NCI-H187 (cell line): ENCODE measurements around the gene RFFL.

Experiments
- DNase-seq, 2 experiments: peaks; one replicate each; lab custom pipeline; 2025; lab: John Stamatoyannopoulos, UW

RFFL gene

DNA sequence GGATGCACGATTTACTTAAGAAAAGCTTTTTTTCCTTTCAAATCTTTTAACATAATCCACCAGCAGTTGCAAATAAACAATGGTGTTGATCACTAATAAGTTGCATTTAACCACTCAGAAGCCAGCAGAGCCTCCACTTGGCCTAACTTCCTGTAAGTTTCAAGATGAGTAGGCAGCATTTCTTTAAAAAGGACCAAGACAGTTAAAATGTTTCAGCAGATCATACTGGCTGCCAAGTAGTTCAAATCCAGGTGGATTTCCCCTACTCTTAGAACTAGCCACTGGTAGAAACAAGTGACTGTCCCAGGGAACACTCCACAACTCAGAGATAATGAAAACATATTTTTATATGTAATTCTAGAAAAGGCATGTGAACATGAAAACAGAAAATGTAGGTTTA, 17.0 kb upstream of the RFFL start:
- no peak for DNase-seq

DNA sequence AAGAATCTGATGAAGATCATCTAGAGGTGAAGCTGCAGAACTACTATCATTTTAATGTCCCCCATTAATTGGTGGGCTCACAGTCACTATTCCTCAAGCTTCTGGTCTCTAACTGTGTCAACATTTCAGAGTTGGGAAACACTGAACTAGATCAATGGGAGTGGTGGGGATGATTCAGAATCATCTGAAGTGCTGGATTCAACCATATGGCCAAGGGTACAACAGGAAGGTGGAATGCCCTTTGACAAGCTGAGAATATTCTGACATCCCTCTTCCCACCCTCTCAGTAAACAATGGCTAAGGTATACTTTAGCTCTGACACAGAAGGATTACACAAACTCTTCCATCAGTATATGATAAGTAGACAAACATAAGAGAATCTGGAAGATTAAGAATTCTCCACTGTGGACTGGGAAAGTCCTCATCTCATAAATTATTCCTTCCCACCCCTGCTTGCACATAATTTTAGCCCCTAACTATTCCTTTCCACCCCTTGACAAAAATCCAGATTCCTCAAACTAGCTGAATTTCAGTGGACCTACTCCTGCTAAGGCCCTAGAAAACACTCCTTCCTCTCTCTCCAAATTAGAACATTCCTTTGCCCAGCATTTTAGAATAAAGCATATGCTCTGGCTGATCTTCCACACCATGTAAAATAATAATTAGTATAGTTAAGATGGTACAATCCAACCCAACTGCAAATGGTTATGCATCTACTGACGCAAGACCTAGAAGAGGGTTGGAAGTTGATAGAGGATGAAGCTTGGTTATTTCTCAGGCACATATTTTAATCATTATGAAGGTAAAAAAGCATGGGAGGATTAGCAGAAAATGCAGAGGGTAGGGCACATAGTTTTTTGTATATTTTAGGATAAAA, 16.3 kb upstream of the RFFL start:
- DNase-seq, result no peak

DNA sequence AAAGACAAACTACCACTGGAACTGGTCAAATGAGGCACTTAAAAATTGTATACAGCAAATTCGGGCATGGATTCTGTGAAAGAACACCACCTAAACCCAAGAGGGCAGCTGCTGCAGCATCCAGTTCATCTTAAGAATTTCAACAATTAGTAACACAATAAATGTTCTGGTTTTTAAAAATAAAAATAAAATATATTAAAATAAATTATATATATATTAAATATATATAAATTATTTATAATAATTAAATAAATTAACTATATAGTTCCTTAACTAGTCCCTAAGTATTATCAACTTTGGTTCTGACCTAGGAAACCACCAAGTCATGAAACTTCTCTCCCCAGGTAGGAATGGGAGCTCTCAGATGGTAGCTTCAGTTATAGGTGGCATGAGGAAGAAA, 13.4 kb upstream of the RFFL start:
- DNase-seq, result no peak

DNA sequence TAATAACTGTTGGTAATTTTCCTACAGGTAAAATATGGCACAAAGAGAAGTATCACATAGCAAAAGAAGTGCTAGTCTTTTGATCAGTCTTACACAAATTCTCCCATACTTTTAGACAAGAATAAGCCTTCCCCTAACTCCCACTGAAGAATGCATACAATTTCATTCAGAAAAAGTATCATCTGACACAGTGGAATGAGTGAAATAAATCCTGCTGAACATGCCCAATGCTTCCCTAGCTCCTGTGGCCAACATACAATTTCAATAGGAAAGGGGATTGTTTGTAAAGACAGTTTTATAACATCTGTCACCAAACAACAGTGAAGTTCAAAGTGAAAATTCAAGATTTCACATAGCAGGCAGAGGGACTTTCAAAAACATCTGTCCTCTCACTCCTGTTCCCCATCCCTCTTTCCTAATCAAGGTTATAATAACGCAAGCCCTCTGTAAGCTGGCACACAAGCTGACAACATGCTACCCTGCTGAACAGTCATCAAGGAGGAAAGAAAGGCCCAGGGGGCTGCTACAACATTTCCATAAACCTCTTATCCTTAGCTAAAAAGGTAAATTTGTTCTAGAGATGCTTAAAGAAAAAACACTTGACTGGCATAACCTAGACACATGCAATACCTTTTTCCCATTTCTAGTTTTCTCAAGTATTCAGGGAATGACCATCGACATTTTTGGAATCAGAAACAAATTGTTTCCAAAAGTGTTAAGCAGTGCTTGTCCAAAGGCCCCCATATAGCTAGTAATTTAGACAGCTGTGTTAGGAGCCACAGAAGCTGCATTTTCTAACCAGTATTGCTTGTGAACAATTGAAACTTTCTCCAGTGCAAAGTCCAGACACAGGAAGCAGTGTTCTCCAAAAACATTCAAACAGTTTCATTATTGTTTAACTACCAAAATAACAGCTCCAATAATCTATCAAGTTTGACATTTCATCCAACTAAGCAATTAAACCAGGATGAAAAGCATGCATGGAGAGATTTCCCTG, 11.5 kb upstream of the RFFL start:
- DNase-seq, result no peak

DNA sequence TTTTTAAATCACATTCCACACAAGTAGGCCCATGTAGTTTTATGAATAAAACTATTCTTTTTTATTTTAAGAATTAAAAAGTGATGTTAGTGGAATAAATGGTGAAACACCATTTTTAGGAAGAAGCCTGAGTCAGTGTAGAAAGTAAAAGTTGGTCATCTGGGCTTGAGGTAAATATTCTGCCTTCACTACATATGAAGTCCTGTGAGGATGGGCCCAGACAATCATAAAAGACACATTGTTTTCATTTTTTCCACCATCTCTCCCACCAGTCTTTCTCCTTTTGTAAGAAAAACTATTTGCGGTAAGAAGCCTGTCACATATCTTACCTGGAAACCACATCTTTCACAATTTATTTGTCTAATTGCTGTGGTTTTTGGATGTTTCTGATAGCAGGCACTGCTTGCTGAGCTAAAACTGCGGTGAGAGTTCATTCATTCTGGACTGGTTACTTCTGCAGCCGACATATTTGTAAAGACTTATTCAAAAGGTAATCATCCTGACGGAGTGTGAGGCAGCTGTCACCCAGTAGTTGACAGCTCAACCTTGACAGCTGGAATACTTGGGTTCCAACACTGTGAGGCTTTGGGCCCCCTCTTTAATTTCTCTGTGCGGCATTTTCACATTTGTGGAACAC, 10.6 kb upstream of the RFFL start:
- DNase-seq, result no peak

DNA sequence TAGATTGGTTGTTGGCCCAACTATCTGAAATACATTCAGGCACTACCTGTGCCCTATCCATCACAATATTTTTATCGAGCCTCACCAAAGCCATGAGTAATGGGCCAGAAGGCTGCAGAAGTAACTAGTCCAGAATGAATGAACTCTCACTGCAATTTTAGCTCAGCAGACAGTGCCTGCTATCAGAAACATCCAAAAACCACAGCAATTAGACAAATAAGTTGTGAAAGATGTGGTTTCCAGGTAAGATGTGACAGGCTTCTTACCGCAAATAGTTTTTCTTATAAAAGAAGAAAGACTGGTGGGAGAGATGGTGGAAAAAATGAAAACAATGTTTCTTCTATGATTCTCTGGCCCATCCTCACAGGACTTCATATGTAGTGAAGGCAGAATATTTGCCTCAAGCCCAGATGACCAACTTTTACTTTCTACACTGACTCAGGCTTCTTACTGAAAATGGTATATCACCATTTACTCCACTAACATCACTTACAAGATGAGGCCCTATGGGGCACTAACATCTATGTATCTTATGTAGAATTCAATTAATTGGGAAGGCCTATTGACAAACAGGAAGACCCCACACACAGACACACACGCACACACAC, 9.8 kb upstream of the RFFL start:
- no peak for DNase-seq

DNA sequence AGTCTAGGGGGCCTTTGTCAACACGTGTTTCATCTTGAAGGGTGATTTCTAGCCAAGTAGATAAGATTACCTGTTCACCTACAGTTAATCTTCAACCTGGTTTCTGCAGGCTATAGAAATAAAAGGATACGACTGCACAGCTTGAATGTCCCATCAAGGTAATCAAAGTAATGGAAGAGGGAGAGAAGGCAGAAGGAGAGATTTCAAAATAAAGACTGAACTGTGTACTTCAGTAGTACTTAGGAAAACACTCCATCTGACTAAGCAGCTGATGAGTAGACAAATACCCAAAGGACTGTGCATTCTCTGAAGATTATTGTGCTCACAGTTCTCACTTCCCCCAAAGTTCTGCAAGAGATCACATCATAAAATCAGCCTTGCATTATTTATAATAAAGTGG, 5.8 kb upstream of the RFFL start:
- DNase-seq, result no peak

DNA sequence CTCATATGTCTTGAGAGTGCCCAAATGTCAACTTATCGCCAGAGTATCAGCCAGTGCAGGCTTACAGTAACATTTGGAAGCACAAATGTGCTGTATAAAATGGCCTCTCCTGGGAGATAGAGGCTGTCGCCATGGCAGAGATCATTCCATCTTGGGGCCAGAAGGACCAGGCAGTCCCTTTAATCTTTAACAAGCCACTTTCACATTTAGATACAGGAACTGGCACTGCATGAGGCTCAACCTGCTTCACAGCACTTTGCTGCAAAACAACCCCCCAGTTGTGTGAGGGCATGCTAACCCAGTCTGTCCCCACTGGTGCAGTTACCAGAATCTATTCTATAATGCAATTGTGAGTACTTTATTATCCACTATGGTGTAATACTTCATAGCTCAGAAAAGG, 4.7 kb upstream of the RFFL start:
- DNase-seq, result no peak

DNA sequence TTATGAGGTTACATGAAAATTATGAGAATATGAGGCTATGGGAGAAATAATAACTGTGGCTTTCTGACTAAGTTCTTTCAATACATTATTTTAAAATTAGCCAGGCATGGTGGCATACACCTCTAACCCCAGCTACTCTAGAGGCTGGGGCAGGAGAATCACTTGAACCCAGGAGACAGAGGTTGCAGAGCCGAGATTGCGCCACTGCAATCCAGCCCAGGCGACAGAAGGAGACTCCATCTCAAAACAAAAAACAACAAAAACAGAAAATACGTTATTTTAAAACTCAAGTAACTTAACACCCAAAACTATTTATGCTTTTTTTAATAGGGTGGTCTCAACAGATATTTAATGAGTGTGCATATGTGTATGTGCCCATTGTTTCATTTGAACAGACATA, 2.4 kb upstream of the RFFL start:
- no peak for DNase-seq

DNA sequence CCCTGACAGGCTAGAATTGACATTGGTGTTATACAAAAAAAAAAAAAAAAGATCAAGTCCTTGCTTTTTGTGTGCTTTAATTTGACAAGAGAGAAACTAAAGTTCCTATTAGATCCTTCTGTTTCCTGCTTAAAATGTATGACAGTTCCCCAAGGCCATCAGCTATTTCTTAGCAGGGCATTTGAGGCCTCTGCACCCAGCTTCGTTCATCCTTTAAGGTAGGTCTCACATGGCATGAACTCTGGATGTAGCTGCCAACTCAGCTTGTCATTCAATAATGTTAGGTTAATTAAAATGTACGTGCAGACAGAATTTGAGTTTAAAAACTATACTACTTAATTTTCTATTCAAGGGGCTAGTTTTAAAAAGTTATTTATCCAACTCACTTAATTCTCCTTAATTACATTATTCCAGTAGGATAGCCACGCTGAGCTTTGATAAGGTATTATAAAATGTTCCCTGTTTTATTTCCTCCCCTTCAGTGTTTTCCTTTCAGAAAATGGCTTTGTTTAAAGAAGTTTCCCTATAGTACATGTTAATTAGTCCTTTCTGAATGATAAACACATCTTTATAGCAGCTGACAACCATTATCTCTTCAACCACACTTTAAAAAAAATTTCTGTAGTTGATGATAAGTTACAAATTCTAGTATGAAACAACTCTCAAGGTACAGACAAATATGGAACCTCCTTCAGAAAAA, 1.2 kb upstream of the RFFL start:
- DNase-seq, result no peak

DNA sequence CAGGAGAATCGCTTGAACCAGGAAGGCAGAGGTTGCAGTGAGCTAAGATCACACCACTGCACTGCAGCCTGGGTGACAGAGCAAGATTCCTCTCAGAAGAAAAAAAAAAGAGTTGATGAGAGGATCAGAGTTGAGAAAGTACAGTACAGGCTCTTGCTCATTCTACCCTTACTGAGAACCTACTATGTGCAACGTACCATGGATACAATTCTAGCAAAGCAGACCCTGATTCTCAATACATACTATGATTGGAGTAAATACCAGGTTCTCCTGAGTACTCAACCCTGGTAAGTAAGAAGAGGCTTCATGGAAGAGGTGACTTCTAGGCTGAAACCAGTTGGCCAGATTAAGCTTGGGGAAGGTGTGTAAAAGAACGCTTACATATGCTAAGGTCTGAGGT, 1.2 kb downstream of the RFFL start:
- DNase-seq, result no peak

DNA sequence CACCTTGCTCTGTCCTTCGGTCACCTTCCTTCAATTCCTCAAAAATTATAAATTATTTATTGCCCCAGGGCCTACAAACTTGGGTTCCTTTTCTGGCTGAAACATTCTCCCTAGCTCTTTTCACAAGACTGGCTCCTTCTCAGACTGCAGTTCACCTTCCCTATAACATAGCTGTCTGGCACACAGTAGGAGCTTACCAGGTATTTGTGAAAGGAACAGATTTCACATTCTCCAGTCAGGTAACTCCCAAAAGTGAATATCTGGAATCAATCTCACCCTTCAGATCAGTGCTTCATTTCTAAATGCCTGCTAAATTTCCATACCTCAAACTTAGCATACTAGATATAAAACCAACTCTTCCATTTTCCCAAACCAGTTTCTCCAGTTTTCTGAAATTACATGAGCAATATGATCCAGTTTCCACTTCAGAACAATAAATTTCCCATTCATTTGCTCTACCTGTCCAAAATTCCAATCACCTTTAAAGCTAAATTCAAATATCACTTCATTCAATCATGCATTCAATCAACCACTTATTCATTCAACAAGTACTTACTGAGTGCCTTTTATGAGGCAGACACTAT, 6.1 kb downstream of the RFFL start:
- DNase-seq, result no peak

DNA sequence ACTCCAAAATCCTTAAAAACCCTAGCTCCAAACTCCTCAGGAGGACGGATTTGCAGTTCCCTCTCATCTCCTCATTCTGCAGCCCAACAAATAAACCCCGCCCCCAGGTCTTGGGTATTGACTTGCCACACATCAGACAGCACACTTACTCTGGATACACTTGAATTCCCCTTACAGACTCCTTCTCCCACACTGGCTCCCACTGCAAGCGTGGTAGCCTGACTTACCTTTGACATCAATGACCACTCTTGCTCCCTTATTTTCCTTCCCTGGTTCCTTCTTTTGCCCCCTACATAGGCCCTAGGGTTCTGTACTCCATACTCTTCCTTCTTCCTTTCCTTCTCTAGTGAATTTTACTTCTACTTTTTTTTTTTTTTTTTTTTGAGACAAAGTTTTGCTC, 7.5 kb downstream of the RFFL start:
- DNase-seq, result no peak

DNA sequence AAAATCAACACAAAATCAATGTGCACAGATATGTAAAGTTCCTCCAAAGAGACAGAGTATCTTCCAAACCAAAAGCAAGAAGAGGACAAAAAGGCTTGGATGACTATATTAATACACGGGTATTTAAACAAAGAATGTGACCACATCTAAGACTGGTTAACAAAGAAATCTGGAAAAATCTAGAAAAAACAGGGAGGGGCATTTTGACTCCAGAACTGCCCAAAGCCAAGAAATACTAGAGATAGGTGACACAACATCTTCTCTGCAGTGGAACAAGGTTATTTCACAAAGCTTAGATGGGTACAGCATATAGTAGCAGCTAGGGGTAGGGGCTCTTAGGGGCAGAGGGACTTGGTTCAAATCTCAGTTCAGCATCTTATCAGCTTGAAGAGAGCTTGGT, 10.3 kb downstream of the RFFL start:
- no peak for DNase-seq

DNA sequence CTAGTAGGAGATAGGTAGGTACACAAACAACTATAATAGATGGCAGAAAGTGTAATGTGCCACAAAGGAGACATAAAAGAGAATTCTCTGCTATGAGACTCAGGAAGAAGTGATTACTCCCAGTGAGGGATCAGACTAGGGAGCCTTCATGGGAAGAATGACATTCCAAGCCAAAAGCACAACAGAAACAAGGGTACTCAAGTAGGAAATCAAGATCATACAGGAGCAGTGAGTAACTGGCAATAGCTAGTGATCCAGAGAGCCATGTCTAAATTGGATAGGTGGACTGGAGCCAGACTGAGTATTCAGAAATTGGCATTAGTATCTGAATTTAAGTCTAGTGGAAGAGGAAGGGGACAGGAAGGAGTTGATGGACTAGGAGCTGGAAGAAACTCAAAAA, 10.7 kb downstream of the RFFL start:
- DNase-seq, result no peak

DNA sequence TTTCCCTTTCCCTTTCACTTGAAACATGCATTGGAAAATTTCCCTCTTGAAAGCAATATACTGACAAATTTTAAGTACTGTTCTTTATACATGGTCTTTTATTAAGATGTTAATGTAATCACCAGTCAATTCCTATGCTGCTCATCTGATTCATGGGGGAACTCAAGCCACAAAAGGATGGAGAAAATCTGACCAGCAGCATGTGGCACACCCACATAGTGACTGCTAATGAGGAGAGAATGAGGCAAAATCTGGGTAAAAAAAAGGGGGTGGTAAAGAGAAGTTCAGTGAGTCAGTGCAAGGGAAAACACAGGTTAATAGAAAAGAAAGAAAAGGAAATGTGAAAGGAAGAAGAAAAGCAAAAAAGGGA, 11.3 kb downstream of the RFFL start:
- no peak for DNase-seq

DNA sequence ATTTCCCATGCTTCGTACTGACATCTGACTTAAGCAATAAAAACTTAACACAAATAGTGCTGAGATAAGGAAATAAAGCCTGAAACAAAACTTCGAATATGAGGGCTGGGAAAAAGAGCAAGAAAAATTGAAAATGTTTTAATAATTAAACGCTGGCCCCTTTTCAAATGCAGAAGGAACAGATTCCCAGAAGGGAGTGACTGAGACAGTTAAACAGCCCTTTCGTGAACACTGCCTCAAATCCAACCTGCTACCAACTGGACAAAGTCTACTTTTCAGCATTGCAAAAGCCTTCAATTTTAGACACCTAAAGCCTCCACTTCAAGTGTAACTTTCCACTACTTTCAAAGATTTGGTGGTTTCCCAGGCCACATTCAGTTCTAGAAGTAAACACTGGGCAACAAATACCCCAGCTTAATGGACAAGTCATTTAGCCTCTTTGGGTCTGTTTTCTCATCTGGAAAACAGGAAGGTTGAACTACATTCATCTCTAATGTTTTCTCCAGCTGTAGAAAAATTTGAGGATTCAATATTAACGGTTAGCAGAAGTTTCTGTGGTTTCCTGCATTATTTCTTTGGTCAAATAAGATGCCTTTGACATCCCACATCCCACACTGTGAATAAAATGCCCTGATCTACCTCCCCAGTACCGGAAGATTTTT, 11.8 kb downstream of the RFFL start:
- no peak for DNase-seq

DNA sequence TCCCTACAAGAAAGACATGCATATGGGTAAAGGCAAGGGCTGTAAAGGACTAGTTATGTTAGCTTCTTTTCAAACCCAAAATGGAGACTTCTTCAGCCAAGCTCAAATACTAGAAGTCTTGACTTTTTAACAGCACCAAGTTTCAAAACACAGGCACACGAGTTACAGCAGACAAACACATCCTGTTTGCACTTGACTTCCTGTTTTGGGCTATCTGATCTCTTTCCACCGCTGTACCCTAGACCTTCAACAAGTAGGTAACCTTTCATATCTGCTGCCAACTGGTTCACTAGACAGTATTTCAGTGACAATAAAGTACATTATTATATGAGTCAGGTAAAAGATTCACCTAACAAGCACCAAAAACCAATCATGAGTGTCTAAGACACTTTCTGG, 12.3 kb downstream of the RFFL start:
- DNase-seq, result no peak

DNA sequence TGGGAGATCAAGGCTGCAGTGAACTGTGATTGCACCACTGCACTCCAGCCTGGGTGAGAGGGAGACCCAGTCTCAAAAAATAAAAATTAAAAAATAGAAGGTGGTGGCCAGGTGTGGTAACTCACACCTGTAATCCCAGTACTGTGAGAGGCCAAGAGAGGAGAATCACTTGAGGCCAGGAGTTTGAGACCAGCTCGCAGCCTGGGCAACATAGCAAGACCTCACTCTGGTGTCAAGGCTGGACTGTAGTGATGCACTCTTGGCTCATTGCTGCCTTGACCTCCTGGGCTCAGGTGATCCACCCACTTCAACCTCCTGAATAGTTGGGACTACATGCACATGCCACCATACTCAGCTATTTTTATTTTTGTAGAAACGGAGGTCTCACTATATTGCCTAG, 13.3 kb downstream of the RFFL start:
- no peak for DNase-seq

DNA sequence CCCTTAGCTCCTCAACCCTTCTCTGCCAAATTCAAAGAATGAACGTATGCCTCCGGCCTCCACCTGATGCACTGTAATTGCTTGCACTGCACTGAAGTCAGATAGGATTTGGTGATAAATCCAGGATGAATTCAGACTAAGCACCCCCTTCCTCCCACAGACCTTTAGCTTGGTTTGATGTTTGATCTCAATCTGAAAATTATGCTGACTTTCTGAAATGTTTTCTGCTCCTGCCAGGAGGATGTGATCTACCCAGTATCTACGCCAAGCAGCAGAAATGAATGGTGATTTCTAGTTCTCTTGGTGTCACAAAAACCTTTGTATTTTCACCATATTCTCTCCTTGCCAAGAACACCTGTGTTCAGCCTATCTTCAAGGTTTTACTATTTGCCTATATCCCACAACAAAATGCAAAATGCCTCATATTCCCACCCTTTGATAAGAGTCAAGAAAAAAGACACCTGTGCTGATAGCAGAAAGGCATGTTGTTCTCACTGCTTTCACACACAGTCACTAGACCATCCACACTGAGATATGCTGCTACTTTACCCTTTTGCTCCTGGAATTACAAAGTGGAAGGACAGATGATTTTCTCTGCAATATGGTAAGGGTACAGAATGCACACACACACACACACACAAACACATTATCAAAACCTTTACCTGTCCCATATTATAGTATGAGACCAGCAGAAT, 14.7 kb downstream of the RFFL start:
- DNase-seq, result no peak
